Breast epithelium (tissue), 4 donors: ENCODE results near the gene KIF1B. TPM values are rescaled to one million over a fixed set of nuclear protein-coding genes. Genes with fewer than 3 reads are reported as not detected.

Source experiments
- DNase-seq, 2 donors: peaks; one replicate each; pipeline ENCODE4 v3.0.0-alpha.2; 2019; ENCODE audit warnings: low spot score in 2 of 2
- H3K27ac ChIP-seq, 2 donors: fragments of 200-600 bp; sonication (generic) in 1 of 2; one replicate each; pipeline ENCODE4 v1.5.1; 2016 to 2019; ENCODE audit warnings: mild to moderate bottlenecking in 1 of 2
- H3K27me3 ChIP-seq, 2 donors: fragments of 200-600 bp; sonication (generic) in 1 of 2; one replicate each; pipeline versions ENCODE4 v1.5.1 to v1.6.0; 2017 to 2019; ENCODE audit warnings: control low read depth in 1 of 2, mild to moderate bottlenecking in 1 of 2
- H3K36me3 ChIP-seq: fragments of 200-600 bp; one replicate; pipeline ENCODE4 v1.5.1; 2019
- H3K4me1 ChIP-seq, 2 donors: fragments of 200-600 bp; sonication (generic); one replicate each; pipeline ENCODE4 v1.5.1; 2016 to 2019; ENCODE audit warnings: control low read depth in 1 of 2
- H3K4me3 ChIP-seq, 3 donors: fragments of 200-600 bp; sonication (generic); 1 replicate in 2 of 3; 2 replicates in 1 of 3; pipeline ENCODE4 v1.5.1; 2016 to 2019; ENCODE audit warnings: mild to moderate bottlenecking in 3 of 3, moderate library complexity in 2 of 3
- H3K9me3 ChIP-seq, 2 donors: fragments of 200-600 bp; sonication (generic) in 1 of 2; one replicate each; pipeline ENCODE4 v1.5.1; 2016 to 2019; ENCODE audit warnings: control low read depth in 1 of 2
- CTCF ChIP-seq, 3 donors: fragments of 450-650 bp; IDR thresholded peaks; one replicate each; pipeline ENCODE4 v1.5.1; 2016 to 2017; ENCODE audit warnings: antibody characterized with exemption in 3 of 3, mild to moderate bottlenecking in 3 of 3, moderate library complexity in 3 of 3
- POLR2A ChIP-seq: fragments of 450-650 bp; IDR thresholded peaks from one replicate; pipeline ENCODE4 v1.6.1; 2016; ENCODE audit warnings: antibody characterized with exemption, mild to moderate bottlenecking, moderate library complexity
- POLR2AphosphoS5 ChIP-seq, 3 donors: sonication (generic); formaldehyde crosslinking; IDR thresholded peaks; one replicate each; pipeline ENCODE4 v1.6.1; 2017; ENCODE audit warnings: antibody characterized with exemption in 3 of 3
- intact Hi-C: fragments of 100-400 bp; cut with DNase I; formaldehyde crosslinking; loops from one replicate; pipeline ENCODE4 v1.15.1; 2023; ENCODE audit warnings: low total_unique reads
- total RNA-seq, 3 donors: library from RNA; depleted of rRNA; stranded (reverse); fragments of >200 nt; gene quantifications; one replicate each; pipeline ENCODE4 v1.1.0, GENCODE V29; 2016

The KIF1B gene
- total RNA-seq, 3 donors from 2014 or later = 42.6 to 45.7 (median 43.5) TPM

- no peaks in the 10 kb centered on the region for H3K36me3 ChIP-seq
- intact Hi-C loops = no loop called here
- TF ChIP-seq POLR2A (no peak), POLR2AphosphoS5 (IDR thresholded peaks at IDR 0.05) (no peak), CTCF (IDR thresholded peaks at IDR 0.05) (no peak)
Measured at GRCh38 chr1:10316752-10317151, 106.4 kb downstream of the KIF1B start.

GRCh38 chr1:10319750-10320149, 109.4 kb downstream of the KIF1B start:
- no peaks in the 10 kb centered on the region for H3K27me3 ChIP-seq
- no peak overlapping the region for H3K4me3 ChIP-seq
- TF ChIP-seq POLR2A (no peak), POLR2AphosphoS5 (IDR thresholded peaks at IDR 0.05) (no peak)
- peaks cover 2% of the 10 kb centered on the region for H3K36me3 ChIP-seq
- no peak overlapping the region for H3K27ac ChIP-seq
- no peaks in the 10 kb centered on the region for H3K9me3 ChIP-seq
- DNase-seq = no peak
- intact Hi-C loops = no loop called here
- H3K4me1 ChIP-seq = no peaks in the 10 kb centered on the region

More at GRCh38 chr1:10316752-10317151, 106.4 kb downstream of the KIF1B start:
- H3K4me1 ChIP-seq = no peaks in the 10 kb centered on the region
- no peak for DNase-seq
- H3K4me3 ChIP-seq = no peak overlapping the region
- H3K27ac ChIP-seq = no peak overlapping the region
- H3K27me3 ChIP-seq = no peaks in the 10 kb centered on the region
- H3K9me3 ChIP-seq = no peaks in the 10 kb centered on the region

- DNase-seq = no peak
- H3K4me3 ChIP-seq = no peak overlapping the region
- H3K36me3 ChIP-seq = peaks cover 3% of the 10 kb centered on the region
- no peaks in the 10 kb centered on the region for H3K9me3 ChIP-seq
- no peak for TF ChIP-seq POLR2AphosphoS5 (IDR thresholded peaks at IDR 0.05)
- no peak for TF ChIP-seq POLR2A
- no peak for TF ChIP-seq CTCF (IDR thresholded peaks at IDR 0.05)
- intact Hi-C loops = no loop called here
- no peaks in the 10 kb centered on the region for H3K4me1 ChIP-seq
- H3K27me3 ChIP-seq = no peaks in the 10 kb centered on the region
- H3K27ac ChIP-seq = no peak overlapping the region
Measured at GRCh38 chr1:10320336-10320735, 110.0 kb downstream of the KIF1B start.

GRCh38 chr1:10322821-10323220, 112.5 kb downstream of the KIF1B start:
- no peaks in the 10 kb centered on the region for H3K9me3 ChIP-seq
- DNase-seq = no peak
- TF ChIP-seq POLR2A (no peak), POLR2AphosphoS5 (IDR thresholded peaks at IDR 0.05) (no peak), CTCF (IDR thresholded peaks at IDR 0.05) (no peak)
- peaks cover 3% of the 10 kb centered on the region for H3K36me3 ChIP-seq
- no peaks in the 10 kb centered on the region for H3K4me1 ChIP-seq
- H3K27me3 ChIP-seq = no peaks in the 10 kb centered on the region
- intact Hi-C loops = no loop called here
- no peak overlapping the region for H3K4me3 ChIP-seq
- H3K27ac ChIP-seq = no peak overlapping the region

GRCh38 chr1:10324627-10325026, 114.3 kb downstream of the KIF1B start:
- no peak for DNase-seq
- no peak for TF ChIP-seq CTCF (IDR thresholded peaks at IDR 0.05)
- no peak for TF ChIP-seq POLR2A
- TF ChIP-seq POLR2AphosphoS5 (IDR thresholded peaks at IDR 0.05) = no peak
- H3K27ac ChIP-seq = no peak overlapping the region
- intact Hi-C loops = no loop called here
- H3K36me3 ChIP-seq = peaks cover 3% of the 10 kb centered on the region
- H3K9me3 ChIP-seq = no peaks in the 10 kb centered on the region
- H3K27me3 ChIP-seq = no peaks in the 10 kb centered on the region
- no peaks in the 10 kb centered on the region for H3K4me1 ChIP-seq
- H3K4me3 ChIP-seq = no peak overlapping the region

GRCh38 chr1:10325521-10325920, 115.2 kb downstream of the KIF1B start:
- no peak overlapping the region for H3K27ac ChIP-seq
- TF ChIP-seq POLR2A (no peak), POLR2AphosphoS5 (IDR thresholded peaks at IDR 0.05) (no peak), CTCF (IDR thresholded peaks at IDR 0.05) (no peak)
- H3K36me3 ChIP-seq = peaks cover 3% of the 10 kb centered on the region
- intact Hi-C loops = no loop called here
- no peak for DNase-seq
- H3K4me3 ChIP-seq = no peak overlapping the region
- no peaks in the 10 kb centered on the region for H3K4me1 ChIP-seq
- no peaks in the 10 kb centered on the region for H3K9me3 ChIP-seq
- no peaks in the 10 kb centered on the region for H3K27me3 ChIP-seq
